Stimulated activated CD4-positive, alpha-beta T cell treated with anti-CD3 and anti-CD28 coated beads, Interleukin-4, amount 100 ng/mL, for 48 hours (primary cell): Measurements from ENCODE around the gene SLC17A1.

Experiments
- DNase-seq, 2 donors: peaks; one replicate each; pipeline ENCODE4 v3.0.0-alpha.2; 2020; ENCODE audit warnings: low read depth in 2 of 2

The SLC17A1 gene

DNA sequence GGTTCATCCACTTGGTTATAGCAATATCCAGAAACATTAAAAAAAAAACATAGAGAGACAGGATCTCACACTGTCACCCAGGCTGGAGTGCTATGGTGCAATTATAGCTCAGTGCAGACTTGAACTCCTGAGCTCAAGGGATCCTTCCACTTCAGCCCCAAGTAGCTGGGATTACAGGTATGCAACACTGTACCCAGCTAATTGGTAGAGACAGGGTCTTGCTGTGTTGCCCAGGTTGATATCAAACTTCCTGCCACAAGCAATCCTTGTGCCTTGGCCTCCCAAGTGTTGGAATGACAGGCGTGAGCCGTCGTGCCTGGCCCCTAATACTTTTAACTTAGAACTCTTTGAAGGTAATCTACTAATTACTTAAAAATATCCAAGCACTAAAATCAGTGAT lies 818 bp upstream of the SLC17A1 start:
- no peak for DNase-seq

DNA sequence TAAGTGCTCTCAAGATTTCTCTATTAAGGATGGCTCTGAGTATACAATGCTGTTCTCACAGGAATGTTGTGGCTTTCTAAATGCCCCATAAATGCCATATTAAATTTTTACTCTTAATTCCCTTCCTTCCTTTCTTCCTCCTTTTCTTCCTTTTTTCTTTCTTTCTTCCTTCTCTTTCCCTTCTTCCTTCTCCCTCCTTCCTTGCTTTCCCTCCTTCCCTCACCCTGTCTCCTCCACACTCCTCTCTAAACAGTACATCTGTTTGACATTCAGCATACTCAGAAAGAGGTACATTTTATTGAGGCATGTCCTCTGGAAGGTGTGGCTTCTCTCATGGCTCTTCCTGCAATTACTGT lies 433 bp upstream of the SLC17A1 start:
- DNase-seq: no peak

DNA sequence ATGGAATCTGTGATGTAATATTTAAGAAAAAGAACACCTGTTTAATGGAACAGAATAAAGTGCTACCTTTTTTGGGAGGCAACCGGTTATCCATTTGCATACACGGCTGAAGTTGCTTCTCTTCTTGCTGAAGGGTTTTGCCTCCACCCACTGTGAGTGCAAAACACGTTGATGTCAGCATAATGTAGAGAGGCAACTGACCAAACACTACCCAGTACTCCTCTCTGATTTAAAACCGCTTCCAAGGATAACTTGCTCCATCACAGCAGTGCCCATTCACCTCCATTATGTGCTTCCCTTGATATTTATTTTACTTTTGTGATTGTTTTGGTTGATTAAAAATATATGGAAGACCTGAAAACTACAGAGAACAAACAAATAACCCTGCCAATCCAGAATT lies 1.4 kb downstream of the SLC17A1 start:
- DNase-seq: no peak

DNA sequence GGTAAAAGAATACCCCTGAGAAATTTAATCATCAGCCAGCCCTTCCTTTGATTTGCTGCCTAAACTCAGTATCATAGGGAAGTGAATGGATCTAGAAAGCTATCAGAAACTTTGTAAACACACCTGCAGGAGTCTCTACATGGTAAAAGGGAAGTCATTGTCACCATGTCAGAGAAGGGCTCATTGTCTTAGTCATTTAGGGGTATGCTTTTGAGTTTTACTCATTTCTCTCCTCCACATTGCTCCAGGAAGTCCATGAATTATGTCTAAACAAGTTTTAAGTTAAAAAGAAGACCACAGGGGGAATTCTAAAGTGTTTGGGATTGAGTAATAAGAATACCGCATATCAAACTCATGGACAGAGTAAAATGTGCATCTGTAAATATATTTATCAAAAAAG lies 2.5 kb downstream of the SLC17A1 start:
- DNase-seq: no peak

DNA sequence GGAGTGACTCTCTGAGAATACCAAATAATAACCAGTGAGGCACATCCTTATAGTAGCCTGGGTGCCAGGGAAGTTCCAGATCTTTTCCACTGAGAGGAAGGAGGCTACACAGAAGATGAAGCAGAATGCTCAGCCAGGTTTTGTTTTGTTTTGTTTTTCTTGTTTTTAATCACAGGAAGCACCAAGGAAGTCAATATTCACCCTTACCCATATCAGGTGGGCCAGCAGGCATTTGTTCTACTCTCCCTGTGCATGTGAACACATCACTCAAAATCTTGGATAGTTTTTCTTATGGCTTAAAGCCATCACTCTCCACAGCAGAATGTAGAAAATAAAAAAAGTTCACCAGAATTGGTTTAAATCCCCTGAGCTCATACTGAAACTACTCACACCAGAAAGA lies 10.5 kb downstream of the SLC17A1 start:
- DNase-seq: no peak

DNA sequence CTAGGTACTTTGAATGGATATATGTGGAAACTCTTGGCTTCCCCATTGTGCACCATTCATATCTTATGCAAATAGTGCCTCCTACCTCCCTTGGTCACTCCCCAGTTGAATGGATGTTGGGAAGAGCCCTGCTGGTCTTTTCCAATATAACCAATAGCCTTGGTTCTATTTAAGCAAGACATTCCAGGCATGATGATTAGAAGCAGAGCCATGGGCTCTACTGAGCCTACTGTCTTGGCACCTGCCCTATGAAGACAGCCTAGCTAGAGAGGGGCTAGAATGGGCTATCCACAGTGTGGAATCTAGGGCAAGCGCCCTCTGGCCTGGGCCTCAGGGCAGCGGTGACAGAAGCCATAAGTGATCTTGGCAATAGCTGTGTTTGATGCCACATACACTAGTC lies 15.6 kb downstream of the SLC17A1 start:
- no peak for DNase-seq

DNA sequence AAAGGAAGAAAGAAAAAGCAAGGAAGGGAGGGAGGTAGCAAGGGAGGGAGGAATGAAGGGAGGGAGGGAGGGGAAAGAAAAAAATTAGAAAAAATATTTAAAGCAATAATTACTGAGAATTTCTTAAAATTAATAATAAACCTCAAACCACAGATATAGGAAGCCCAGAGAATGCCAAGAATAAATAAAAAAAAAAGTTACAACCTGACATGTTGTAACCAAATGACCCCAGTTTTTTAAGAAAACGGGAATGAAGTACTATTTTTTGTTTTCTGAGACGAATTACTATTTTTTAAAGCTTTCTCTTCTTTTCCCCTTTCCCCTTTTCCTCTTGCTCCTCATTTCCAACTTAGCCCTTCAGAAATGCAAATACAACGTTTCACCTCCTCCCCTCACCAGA lies 16.7 kb downstream of the SLC17A1 start:
- DNase-seq: no peak

DNA sequence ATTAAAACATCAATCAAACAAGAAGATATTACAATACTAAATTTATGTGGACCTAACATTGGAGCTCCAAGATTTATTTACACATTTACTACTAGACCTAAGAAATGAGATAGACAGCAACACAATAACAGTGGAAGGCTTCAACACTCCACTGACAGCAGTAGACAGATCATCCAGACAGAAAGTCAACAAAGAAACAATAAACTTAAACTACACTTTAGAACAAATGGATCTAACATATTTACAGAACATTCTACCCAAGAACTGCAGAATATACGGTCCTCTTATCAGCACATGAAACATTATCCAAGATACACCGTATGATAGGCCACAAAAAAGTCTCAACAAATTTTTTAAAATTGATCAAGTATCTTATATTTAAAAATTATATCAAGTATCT lies 27.0 kb downstream of the SLC17A1 start:
- no peak for DNase-seq

DNA sequence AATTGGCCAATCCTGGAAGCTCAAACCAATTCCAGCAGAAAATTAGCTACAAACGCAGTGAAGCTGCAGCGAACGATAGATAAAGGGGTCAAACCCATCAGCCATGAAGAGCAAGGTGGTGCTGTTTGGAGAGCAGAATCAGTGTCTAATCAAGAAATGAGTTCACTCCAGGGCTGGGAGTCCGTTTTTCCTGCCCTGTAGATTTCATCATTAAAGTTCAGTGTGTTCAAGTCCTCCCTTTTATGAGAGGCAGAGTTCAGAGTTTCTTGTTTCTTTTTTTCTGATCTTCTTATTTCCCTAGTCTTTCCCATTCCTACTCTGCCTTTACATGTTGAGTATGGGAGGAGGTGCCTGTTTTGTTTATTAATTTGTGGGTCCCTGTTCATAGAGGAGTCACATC lies 30.4 kb downstream of the SLC17A1 start:
- DNase-seq: no peak

DNA sequence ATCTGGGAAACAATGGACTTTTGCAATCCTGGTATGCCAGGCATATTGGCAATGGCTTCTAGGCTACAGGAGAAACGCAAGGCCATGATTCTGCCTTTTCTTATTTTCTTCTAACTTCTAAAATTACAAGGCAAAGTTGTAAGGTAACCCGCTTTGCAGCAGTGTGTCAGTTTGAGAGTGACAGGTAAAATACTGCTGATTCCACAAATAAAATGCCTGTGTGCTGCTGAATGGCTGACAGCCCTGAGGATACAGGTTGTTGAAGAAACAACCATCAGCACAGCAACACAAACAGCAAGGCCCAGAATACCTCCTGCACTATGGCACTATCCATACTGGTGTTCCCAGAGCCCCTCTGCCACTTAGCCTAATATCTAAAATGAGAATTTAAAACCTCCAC lies 37.1 kb downstream of the SLC17A1 start:
- no peak for DNase-seq

DNA sequence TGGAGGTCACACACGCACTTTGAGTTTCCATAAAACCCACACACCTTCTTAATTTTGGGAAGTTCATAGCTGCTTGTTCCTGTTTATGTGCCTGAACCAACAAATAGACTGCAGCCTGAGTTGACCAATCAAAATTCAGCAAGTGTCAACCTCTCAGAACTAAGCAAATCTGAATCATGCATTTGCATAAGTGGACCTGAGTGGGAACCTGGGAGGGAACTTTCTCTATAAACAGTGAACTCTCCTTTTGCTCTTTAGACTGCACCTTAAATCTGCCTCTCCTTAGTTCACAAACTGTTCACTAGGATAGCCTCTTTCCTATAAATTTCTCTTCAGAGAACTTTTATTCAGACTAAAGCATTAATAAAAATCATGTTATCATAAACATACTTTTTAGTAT lies 37.9 kb downstream of the SLC17A1 start:
- no peak for DNase-seq

DNA sequence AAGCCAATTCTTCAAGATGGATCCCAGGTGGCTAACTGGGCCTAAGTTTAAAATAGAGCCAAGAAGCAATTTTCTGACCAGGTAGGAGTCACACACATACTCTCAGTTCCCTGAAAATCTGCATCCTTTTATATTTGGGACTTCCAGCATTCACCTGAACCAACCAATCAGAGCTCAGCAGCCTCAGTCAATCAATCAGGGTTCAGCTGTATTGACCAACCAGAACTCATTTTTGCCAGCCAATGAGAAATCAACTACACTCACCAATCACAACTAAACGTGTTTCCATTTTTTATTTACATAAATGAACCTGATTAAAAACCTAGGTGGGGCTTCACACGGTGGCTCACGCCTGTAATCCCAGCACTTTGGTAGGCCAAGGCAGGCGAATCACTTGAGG lies 39.8 kb downstream of the SLC17A1 start:
- no peak for DNase-seq

DNA sequence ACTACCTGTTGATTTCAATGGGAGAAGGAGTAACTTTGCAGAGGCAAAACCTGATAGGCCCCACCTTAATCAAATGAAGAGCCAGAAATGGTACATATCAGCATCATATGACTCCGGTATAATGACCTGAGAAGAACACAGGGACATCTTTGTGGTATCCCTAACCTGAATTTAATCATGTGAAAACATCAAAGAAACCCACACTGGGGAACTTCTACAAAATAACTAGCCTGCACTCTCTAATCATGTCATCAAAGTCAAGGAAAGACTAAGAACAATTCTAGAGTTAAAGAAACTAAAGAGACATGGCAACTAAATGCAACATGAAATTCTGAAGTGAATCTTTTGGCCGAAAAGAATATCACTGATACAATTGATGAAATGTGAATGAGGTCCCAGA lies 42.4 kb downstream of the SLC17A1 start:
- no peak for DNase-seq

DNA sequence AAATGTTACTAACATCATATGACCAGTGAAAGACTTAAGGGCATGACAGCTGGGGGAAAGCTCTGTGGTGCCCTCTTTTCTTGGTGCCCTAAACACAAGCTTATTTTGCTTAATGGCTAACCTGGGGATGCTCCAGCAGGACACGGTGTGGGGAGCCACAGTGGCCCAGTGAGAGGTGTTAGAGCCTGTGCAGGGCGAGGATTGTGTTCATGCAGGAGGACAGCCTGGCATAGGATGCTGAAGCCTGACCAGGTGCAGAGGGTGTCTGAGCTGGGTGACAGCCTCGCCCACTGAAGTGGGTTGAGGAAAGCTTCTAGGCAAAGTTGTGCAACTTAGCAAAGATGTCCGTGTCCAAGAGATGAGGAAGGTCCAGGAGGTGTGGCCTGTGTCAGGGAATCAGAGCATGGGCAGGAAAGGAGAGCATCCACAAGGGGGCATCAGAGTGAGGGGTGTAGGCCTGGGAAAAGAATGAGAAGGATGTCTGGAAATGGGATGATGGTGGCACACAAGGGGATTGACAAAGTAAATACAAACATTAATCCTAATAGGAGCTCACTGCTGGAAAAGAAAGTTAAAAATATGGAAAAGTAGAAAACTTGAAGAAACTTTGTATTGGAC lies 43.4 kb downstream of the SLC17A1 start:
- peak; percentile 25 to 41 for DNase-seq

DNA sequence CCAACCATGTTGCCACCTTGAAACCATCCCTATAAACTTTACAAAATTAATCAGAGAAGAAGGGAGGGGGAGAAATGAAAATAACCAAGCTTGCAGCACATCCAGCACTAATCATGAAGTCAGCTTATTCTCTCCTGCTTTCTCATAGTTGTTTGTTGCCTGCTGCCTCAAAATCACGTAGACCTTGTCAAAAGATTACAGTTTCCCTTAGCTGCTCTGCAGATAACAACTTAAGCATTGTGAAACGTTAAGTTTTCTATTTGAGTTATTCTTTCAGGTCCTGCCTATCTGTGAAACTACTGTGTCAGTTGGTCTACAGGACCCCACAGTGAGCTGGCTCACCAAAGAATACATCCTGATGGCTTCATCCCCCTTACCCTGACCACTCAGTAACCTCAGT lies 44.4 kb downstream of the SLC17A1 start:
- DNase-seq: no peak

DNA sequence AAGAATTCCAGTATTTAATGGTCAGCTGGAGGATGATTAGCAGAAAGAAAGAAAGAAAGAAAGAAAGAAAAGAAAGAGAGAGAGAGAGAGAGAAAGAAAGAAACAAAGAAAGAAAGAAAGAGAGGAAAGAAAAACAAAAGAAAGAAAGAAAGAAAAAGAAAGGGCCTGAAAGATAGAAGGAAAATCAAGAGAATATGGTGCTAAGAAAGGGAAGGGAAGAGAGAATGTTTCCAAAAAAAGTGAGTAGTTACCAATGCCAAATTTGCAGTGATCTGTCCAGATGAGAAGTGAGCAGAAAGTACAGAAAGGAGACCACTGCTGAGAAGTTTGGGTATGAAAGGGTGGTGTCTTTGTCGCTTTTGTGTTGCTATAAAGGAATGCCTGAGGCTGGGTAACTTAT lies 50.7 kb downstream of the SLC17A1 start:
- no peak for DNase-seq

DNA sequence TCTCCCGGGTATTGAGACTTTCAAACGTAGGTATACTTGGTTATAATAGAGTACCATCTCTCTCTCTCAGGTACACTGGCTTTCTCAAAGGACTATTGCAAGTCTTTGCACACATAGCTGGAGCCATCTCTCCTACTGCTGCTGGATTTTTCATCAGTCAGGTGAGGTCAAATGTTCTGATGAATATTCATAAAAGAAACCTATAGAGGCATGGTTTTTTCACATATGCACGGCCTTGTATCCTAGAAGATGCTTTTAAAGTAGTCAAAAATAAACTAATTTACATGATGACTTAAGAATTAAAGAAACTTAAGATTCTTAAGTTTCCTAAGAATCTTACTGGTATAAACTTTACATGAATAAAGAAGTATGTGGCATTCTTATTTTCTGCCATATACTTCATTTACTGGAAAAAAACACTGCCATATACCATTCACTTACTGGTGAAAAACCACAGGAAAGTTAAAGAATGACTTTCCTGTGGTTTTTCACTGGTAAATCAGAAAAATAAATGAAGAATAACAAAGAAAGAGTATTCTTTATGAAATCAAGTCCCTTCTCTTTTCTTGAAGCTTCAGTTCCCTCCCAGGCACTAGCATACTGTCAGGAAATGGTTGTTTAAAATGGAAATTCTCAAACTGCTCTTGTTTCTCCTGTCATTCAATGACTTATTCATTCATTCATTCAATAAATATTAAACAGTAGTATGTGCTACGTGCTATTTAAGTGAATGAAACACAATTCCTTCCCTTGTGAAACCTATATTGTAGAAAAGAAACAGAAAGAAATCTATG lies 53.8 kb downstream of the SLC17A1 start:
- no peak for DNase-seq

DNA sequence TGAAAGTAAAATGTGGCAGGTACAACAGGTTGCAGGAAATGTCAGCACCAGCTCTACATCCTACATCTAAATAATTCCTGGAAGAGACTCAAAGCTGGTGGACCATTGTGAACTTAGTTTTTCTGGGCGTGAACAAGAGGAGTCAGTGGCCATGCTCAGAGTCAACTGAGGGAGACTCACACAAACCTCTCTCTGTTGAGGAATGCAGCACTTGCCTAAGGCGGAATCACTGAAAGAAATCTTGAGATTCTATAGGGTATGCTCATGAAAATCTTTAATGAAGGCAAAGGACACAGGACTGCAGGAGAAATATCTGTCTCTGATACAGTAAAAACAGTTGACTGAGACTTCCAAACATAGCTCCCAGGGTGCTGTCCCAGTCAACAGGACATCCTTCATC lies 54.8 kb downstream of the SLC17A1 start:
- DNase-seq: no peak

DNA sequence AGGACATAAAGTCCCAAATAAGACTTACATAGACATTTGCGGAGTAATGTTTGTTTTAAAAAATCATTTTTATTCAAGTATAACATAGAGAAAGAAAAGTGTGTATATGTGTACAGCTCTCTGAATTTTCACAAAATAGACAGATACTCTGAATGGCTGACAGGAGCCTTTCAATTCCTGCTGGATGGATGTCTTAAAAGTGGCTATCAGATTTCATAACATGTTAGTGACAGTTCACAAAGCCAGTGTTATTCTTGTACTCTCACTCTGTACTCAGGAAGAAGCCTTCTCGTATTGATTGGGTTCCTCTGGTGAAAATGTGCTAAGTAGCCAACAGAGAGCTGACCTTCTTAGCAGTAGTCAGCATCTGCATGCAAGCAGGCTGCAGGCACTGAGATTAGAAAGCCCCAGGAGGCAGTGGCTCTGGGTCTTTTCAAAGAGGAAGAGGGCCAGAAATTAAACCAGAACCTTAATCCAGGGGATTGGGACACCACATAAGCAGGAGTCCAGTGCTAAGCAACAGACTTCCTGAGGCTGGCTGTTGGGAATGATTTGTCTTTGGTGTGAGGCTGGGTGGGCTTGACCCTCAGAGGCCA lies 57.6 kb downstream of the SLC17A1 start:
- no peak for DNase-seq

DNA sequence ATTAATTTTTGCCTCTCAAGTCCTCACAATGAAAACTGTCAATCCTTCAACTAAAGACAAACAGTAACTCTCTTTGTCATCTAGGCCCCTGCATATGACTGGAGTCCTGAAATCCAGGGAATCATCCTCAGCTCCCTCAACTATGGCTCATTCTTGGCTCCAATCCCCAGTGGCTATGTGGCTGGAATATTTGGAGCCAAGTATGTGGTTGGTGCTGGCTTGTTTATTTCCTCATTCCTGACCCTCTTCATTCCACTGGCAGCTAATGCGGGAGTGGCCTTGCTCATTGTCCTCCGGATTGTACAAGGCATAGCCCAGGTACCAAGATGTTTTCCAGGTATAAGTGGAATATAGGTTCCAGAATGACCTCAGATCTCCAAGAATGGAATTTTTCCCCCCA lies 61.9 kb downstream of the SLC17A1 start:
- DNase-seq: no peak

DNA sequence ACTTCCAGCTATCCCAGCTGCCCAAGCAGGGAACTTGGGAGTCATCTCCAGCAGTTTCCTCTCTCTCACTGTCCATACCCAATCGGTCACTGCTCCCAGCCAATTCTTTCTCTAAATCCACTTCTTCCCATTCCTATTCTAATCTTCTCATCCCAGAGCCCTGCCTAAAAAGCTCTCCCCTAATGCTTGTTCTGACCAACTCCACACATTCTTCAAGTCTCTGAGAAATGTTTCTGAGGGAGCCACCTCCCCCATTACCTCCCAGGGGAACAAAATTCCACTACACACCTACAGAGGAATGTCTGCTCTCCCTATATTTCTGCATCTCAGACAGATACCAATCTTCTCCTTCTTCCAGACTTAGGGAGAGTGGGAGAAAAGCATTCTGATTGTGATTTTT lies 63.3 kb downstream of the SLC17A1 start:
- no peak for DNase-seq

DNA sequence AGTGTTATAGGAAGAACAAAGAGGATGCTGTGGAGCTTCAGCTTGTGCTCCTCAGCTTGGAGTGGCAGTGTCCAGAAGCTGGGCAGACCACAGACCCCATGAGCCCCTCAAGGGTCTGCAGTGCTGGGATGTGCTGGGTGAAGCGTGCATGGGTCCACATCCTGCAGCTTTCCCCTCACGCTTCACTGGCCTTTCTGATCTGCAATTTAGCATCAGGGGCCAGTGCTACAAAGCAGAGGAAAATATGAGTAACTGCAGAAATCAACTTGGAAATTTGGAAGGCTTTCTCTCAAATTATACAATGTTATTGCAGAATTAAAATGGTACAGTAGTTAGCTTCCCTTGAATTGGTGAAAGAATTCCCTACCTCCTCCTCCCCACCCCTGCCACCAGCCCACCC lies 67.2 kb downstream of the SLC17A1 start:
- DNase-seq: no peak

DNA sequence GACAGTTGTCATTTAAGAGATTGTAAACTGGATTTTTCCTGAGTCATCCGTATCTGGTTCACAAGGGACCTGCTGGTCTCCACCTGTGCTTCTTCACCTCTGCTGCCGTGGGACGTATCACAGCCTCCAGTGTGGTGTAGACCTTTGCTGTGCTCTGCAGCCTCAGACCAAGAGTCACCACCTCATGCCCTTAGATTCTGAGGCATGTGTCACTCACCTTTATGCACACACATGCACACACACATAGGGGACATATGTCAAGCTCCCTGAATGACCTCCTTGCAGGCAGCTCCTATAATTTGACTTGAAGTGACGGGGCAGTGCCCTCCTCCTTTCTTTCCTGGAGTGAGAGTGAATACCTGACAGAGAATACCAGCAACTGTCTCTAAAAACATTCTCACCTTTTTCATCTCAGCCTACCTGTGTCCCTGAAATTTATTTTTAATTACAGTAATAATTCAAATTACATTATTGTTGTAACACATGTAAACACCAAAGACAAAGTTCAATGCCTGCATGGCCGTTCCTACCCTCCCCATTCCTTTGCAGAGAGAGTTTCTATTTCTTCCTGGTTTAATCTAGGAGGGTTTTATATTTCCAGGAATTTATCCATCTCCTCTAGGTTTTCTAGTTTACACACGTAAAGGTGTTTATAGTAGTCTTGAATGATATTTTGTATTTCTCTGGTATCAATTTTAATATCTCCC lies 73.8 kb downstream of the SLC17A1 start:
- DNase-seq: no peak
